HG03159 (cell line): ENCODE results near the gene CCDC170.
"Not testable (repeated sequence)": the region's sequence is repeated elsewhere in the genome, so short reads cannot be mapped to it uniquely, and the experiment has no call there.

Experiments
- ATAC-seq: cut with Tn5 transposase; IDR thresholded peaks from one replicate; pipeline ENCODE4 v1.9.1; 2021; ENCODE audit warnings: mild to moderate bottlenecking, moderate library complexity; ENCODE audit not compliant: unreplicated experiment

Gene CCDC170

GRCh38 chr6:151493161-151493803 is 535 bp upstream of the CCDC170 start:
- ATAC-seq: no peak

DNA sequence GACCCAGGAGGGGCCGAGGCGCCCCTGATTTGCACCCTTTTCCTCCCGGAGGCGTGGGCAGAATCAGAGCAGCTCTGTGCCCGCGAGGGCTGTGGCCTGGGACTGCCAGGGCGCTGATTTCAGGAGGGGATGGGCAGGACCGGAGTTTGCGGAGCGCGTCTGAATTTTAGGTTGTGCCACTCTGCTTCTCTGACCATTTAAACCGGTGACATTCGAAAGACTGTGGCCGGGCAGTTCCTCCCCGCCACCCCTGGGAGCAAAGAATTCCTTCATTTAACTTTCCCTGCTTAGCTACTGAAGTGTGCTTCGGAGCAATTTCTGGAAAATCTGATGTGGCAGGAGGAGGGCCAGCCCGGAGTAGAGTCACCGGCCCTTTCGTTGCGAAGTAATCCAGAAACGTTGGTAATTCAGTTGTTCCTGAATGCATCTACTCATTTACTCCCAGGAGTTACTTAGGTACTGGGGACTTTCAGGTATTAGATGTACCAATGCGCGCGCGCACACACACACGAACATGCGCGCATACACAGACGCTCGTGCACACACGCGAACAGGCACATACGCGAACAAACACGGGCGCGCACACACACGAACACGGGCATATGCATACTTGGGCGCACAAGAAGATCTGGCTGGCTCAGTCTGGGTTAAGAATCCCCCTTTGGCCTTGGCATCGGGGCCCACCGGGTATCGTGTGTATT is 568 bp downstream of the CCDC170 start:
- no peak for ATAC-seq

DNA sequence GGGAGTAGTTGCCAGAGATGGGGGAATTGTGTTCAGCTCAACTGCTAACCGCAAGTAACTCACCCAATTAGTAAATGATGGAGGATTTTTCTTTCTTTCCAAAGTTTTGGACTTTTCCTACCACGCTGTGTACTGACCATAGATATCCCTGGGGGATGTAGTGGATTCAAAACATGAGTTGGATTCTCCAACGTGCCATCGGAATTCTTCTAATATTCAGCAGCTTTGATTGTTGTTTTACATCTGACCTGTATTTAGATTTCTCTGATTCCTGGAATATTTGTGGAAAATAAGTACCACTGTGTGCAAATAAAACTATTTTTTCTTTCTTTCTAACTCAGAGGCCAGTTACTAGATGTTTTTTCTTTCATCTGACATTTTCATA is 1.1 kb downstream of the CCDC170 start:
- no peak for ATAC-seq

GRCh38 chr6:151495380-151495779 is 1.6 kb downstream of the CCDC170 start:
- no peak for ATAC-seq

DNA sequence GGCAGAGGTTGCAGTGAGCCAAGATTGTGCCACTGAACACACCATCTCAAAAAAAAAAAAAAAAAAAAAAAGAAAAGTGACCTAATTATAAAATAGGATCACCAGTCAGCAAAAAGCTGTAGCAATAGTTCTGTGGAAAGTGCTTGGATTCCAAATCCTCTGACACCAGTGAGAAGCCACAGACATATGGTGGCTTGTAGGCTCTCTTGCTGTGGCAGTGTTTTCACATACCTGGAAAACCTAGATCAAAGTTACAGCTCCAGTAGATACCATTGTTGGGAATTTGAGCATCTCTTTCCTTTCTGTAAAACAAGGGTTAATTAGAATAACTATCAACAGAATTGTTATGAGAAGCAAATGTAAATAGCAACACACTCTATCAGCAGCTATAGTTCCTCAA is 4.1 kb downstream of the CCDC170 start:
- peak; percentile 50 for ATAC-seq

DNA sequence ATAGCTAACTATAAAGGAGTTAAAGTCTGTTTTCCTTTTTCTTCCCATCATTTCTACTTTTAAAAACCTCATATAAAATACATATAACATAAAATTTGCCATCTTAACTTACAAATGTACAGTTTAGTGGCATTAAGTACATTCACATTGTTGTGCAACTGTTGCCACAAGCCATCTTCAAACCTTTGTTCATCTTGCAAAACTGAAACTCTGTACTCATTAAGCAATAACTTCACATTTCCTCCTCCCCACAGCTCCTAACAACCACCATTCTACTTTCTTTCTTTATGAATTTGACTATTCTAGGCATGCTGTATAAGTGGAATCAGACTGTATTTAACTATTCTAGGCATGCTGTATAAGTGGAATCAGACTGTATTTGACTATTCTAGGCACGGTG is 4.5 kb downstream of the CCDC170 start:
- ATAC-seq: peak; percentile 77

- ATAC-seq: no peak
Measured at GRCh38 chr6:151499551-151499950, 5.7 kb downstream of the CCDC170 start.

DNA sequence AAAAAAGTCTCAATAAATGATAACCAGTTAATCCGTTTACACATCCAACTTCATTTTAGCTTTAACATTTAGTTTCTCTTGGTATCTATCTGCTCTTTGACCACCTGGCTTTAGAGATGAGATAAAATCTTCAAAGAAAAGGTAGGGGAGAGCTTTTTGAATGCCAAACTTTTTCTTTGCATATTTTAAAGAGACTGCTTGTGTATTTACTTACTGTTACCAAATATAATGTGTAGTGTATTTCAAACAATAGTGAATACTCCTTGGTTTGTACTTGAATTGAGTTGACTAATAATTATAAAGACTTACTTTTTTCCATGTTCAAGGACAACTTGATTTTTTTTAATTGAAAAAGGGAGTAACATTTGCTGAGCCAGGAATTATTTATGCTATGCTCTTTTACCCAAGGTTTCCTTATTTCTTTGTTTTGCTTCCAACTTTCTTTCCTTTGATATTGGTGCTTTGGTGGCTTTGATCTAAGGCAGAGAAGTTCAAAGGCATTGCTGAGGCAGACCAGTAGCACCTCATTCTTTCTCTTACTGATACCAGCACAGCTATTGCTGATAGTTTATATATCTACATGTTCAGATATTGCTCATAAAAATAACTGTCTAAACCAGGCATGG is 7.8 kb downstream of the CCDC170 start:
- no peak for ATAC-seq

DNA sequence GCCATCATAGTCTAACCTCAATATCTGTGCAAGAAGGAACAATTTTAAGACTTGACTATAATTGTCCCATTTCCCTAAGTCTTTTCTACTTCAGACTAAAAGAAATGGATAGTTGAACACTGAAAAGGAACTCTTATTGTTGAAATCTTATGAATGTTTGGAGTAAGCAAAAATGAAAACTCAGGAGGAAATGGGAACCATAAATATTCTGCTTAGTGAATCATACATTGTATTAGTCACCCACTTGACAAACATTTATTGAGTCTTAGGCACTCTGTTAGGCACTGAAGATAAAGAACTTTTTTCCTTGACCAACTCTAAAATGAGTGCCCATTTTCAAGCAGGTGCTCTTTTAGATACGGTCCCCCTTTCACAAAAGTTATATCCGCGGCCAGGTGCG is 8.7 kb downstream of the CCDC170 start:
- no peak for ATAC-seq

- ATAC-seq: no peak
Measured at GRCh38 chr6:151506761-151507160, 12.9 kb downstream of the CCDC170 start.

DNA sequence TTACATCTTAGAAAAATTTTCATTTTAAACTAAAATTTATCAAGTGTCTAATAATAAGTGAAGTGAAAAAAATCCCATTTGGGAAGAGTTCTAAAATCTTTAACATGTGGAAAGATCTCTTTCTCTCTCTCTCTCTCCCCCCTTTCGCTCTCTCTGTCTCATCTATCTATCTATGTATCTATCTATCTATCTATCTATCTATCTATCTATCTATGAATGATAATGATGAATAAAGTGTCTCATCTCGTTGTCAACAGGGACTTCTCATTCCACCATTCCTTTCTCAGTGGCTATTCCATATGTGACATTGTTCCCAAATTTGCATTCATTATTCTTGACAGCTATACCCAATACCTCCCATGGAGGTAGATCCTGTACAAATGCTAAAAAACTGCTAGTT is 15.2 kb downstream of the CCDC170 start:
- ATAC-seq: no peak

DNA sequence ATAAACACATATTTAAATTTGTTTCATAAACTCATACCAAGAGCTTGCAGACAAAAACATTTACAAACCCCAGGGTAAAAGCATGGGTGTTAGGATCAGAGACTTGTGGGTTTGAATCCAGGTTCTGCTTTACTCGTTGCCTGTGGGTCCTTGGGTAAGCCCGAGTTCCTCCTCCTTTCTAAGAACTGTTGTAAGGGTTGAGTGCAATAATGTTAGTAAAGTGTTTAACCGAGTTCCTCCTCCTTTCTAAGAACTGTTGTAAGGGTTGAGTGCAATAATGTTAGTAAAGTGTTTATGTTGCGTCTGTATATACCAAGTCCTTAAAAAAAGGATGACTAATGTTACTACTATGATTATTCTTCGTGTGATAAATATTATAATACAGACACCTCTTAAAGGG is 18.7 kb downstream of the CCDC170 start:
- ATAC-seq: no peak

- no peak for ATAC-seq
Measured at GRCh38 chr6:151514000-151514730, 20.3 kb downstream of the CCDC170 start.

DNA sequence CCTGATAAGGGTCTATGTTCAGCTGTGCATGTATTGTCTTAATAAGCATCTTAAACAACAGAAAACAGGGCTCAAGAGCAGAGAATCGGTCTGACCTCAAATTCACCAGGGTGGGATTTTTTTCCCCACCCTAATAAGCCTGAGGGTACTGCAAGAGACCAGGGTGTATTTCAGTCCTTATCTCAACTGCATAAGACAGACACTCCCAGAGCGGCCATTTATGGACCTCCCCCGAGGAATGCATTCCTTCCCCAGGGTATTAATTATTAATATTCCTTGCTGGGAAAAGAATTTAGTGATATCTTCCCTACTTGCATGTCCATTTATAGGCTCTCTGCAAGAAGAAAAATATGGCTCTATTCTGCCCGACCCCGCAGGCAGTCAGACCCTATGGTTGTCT is 25.2 kb downstream of the CCDC170 start:
- not testable (repeated sequence) for ATAC-seq

DNA sequence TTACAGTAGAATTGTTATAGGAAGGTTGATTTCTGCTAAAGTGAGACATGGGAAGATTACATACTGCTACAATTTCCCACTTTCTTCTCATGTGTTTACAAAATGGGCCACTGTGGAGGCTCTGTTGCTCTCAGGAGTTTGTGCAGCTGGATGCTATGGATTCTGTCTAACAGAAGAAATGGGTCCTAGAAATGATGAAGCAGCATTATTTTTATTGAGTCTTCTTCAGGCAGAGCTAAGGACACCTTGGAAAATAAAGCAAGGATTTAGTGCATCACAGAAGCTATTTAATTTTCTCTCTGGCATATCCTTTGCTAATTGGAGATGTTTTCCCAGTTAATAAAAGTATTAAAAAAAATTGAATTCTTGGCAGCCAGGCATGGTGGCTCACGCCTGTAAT is 29.2 kb downstream of the CCDC170 start:
- ATAC-seq: no peak

- ATAC-seq: no peak
Measured at GRCh38 chr6:151524059-151524458, 30.2 kb downstream of the CCDC170 start.

DNA sequence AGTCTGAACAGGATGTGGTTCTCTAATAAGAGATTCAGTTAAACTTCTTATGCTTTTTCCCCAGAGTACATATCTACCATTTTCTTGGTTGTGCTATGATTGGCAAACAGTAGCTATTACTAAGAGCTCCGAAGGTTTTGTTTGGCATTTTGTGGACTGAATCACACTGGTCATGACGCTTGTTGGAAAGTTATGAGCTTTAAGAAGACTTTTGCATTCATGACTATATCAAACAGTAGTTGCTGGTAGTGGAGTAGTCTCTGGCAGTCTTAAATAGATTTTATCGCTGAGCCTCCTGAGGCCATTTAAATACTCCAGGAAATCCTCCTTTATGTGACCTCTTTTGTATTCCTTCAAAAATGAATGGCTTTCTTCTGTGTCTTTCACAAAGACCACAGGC is 40.8 kb downstream of the CCDC170 start:
- ATAC-seq: no peak

DNA sequence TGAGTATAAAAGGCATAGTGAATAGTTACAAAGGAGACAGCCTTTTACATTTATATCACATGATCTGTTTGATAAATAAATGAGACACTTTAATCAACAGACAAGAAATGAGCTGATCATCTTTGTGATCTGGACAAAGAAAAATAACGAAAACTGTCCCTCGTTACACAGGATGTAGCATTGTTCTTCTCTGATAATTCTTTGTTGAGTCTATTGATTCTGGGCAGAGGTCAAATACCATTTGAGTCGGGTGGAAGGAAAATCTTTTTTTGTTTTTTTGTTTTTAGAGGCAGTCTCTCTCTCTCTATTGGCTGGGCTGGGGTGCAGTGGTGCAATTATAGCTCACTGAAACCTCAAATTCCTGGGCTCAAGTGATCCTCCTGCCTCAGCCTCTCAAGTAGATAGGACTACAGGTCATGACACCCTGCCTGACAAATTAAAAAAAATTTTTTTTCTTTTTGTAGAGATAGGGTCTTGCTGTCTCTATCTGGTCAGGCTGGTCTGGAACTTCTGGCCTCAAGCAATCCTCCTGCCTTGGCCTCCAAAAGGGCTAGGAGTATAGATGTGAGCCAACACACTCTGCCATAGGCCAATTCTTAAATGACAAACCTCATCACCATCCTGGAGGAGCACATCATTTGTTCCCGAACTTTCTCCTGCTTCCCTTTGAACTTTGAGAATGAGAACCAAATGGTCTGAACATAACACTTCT is 41.8 kb downstream of the CCDC170 start:
- ATAC-seq: no peak

DNA sequence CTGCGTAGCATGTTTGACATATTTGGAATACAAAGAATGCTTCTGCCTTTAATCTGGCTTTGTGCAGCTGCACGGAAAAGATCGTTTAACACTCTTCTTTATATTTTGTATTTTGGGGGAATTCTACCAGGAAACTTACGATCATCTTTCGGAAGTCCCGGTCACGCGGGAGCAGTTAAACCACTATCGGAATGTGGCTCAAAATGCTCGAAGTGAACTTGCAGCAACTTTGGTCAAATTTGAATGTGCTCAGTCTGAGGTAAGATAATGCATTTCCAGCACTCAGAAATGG is 42.3 kb downstream of the CCDC170 start:
- no peak for ATAC-seq

GRCh38 chr6:151537556-151537955 is 43.7 kb downstream of the CCDC170 start:
- ATAC-seq: no peak

DNA sequence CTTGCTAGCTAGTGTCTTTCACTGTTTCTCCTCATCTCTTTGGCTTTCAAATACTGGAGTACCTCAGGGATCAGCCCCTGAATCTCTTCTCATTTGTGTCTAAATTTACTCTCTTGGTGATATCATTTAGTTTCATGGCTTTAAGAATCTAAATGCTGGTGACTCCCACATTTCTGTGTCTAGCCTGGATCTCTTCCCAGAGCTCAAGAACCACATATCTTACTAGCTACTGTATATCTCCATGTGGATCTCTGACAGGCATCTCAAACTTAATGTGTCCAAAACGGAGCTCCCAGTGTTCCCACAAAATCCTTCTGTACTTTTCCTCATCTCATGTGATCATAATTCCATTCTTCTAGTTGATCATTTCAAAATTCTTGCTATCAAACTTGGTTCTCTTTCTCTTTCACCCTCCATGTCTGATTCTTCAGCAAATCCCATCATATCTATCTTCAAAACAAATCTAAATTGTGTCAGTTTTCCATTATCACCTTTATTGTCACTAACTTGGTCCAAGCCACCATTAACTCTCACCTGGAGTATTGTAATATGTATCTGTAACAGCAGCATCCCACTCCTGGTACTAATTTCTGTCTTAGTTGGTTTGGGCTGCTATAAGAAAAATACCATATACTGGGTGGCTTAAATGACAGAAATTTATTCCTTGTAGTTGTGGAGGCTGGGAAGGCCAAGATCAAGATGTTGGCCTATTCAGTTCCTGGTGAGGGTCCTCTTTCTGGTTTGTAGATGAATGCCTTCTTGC is 45.9 kb downstream of the CCDC170 start:
- no peak for ATAC-seq
